GM23338 (cell line): ENCODE measurements around the gene SPART. TPM values are rescaled to one million over a fixed set of nuclear protein-coding genes. Genes with fewer than 3 reads are reported as not detected.

Experiments used
- ATAC-seq: fragments of 200-7000 bp; cut with Tn5 transposase; 3 replicates; pipeline ENCODE4 v1.9.1; 2020
- DNase-seq: peaks from one replicate; pipeline ENCODE4 v3.0.0-alpha.2; 2015; ENCODE audit warnings: low spot score
- H2AFZ ChIP-seq: fragments of 200-600 bp; sonication (generic); 2 replicates; pipeline ENCODE4 v1.8.0; 2016; ENCODE audit warnings: antibody characterized with exemption, mild to moderate bottlenecking, moderate library complexity
- H3F3A ChIP-seq: fragments of 200-600 bp; sonication (generic); replicated peaks from 2 replicates; pipeline ENCODE4 v1.8.0; 2017; ENCODE audit warnings: antibody characterized with exemption, mixed run types, low read depth
- H3K27ac ChIP-seq: fragments of 200-600 bp; sonication (generic); 2 replicates; pipeline ENCODE4 v1.6.1; 2016; ENCODE audit warnings: low read depth
- H3K27me3 ChIP-seq: fragments of 200-600 bp; sonication (generic); 2 replicates; pipeline ENCODE4 v1.8.0; 2016; ENCODE audit warnings: mild to moderate bottlenecking, mixed run types, moderate library complexity; ENCODE audit not compliant: insufficient read depth
- H3K36me3 ChIP-seq: fragments of 200-600 bp; sonication (generic); 2 replicates; pipeline ENCODE4 v1.8.0; 2016; ENCODE audit warnings: mild to moderate bottlenecking; ENCODE audit not compliant: insufficient read depth
- H3K4me1 ChIP-seq: fragments of 200-600 bp; sonication (generic); 2 replicates; pipeline ENCODE4 v1.8.0; 2016; ENCODE audit warnings: mild to moderate bottlenecking, moderate library complexity; ENCODE audit not compliant: insufficient read depth
- H3K4me2 ChIP-seq: fragments of 200-600 bp; sonication (generic); 2 replicates; pipeline ENCODE4 v1.7.1; 2017; ENCODE audit warnings: mixed run types
- H3K4me3 ChIP-seq: fragments of 200-600 bp; sonication (generic); 2 replicates; pipeline ENCODE4 v1.6.1; 2016; ENCODE audit warnings: mixed run types
- H3K79me2 ChIP-seq: fragments of 200-600 bp; sonication (generic); replicated peaks from 2 replicates; pipeline ENCODE4 v1.8.0; 2017; ENCODE audit warnings: mild to moderate bottlenecking; ENCODE audit not compliant: insufficient read depth
- H3K9me2 ChIP-seq: fragments of 200-600 bp; sonication (generic); 2 replicates; pipeline ENCODE4 v1.8.0; 2017; ENCODE audit not compliant: insufficient read depth
- H4K20me1 ChIP-seq: fragments of 200-600 bp; sonication (generic); replicated peaks from 2 replicates; pipeline ENCODE4 v1.8.0; 2017; ENCODE audit warnings: mild to moderate bottlenecking; ENCODE audit not compliant: insufficient read depth
- H3K27ac Mint-ChIP-seq: 2 replicates; pipeline ENCODE4 v1.8.0; 2020; ENCODE audit warnings: inconsistent platforms, mild to moderate bottlenecking, moderate library complexity, mixed read lengths
- H3K27me3 Mint-ChIP-seq: 3 replicates; pipeline ENCODE4 v1.8.0; 2022; ENCODE audit warnings: low read depth, mild to moderate bottlenecking, moderate library complexity, mixed read lengths, inconsistent platforms; ENCODE audit not compliant: insufficient read depth, poor library complexity
- H3K36me3 Mint-ChIP-seq: 3 replicates; pipeline ENCODE4 v1.8.0; 2021; ENCODE audit warnings: low read depth, mild to moderate bottlenecking, inconsistent platforms, moderate library complexity, mixed read lengths
- H3K4me1 Mint-ChIP-seq: 3 replicates; pipeline ENCODE4 v1.8.0; 2020; ENCODE audit warnings: mild to moderate bottlenecking, inconsistent platforms, mixed read lengths
- H3K4me3 Mint-ChIP-seq: 3 replicates; pipeline ENCODE4 v1.8.0; 2021; ENCODE audit warnings: moderate library complexity, mild to moderate bottlenecking, inconsistent platforms, mixed read lengths
- H3K9me3 Mint-ChIP-seq: 3 replicates; pipeline ENCODE4 v1.8.0; 2020; ENCODE audit warnings: moderate library complexity, mild to moderate bottlenecking, inconsistent platforms, mixed read lengths
- CREB1 ChIP-seq: fragments of 250-450 bp; sonication (Bioruptor Pico); IDR thresholded peaks from 2 replicates; pipeline ENCODE4 v1.5.0; 2020; ENCODE audit warnings: low read depth, mild to moderate bottlenecking, moderate library complexity
- EZH2 ChIP-seq: fragments of 200-600 bp; sonication (generic); IDR thresholded peaks from one replicate; pipeline ENCODE4 v1.8.0; 2017; ENCODE audit warnings: antibody characterized with exemption, mild to moderate bottlenecking, low read depth; ENCODE audit not compliant: unreplicated experiment
- EZH2phosphoT487 ChIP-seq: fragments of 200-600 bp; sonication (generic); IDR thresholded peaks from one replicate; pipeline ENCODE4 v1.8.1; 2018; ENCODE audit warnings: antibody characterized with exemption; ENCODE audit not compliant: unreplicated experiment
- JUNB ChIP-seq: IDR thresholded peaks from one replicate; pipeline ENCODE4 v1.6.1; 2016; ENCODE audit warnings: antibody characterized with exemption; ENCODE audit not compliant: unreplicated experiment
- NANOG ChIP-seq: IDR thresholded peaks from 2 replicates; pipeline ENCODE4 v1.6.1; 2016; ENCODE audit warnings: antibody characterized with exemption, borderline replicate concordance
- POLR2AphosphoS5 ChIP-seq: IDR thresholded peaks from 2 replicates; pipeline ENCODE4 v1.6.1; 2016; ENCODE audit warnings: antibody characterized with exemption, low read depth
- STAT1 ChIP-seq: IDR thresholded peaks from one replicate; pipeline ENCODE4 v1.6.1; 2016; ENCODE audit warnings: antibody characterized with exemption; ENCODE audit not compliant: unreplicated experiment
- ZNF114 ChIP-seq: fragments of 250-450 bp; sonication (Bioruptor Pico); IDR thresholded peaks from 2 replicates; pipeline ENCODE4 v1.5.0; 2020; ENCODE audit warnings: mild to moderate bottlenecking, moderate library complexity
- ZNF331 ChIP-seq: fragments of 250-450 bp; sonication (Bioruptor Pico); IDR thresholded peaks from 2 replicates; pipeline ENCODE4 v1.5.0; 2020; ENCODE audit warnings: low read depth, mild to moderate bottlenecking, moderate library complexity
- polyA plus RNA-seq: library from polyadenylated mRNA; unstranded; fragments of >200 nt; fragmentation: Nextera tagmentation; extraction: Ambion mirVana; gene quantifications from 2 replicates; pipeline ENCODE4 v1.2.1, GENCODE V29; 2016
- total RNA-seq: library from RNA; depleted of rRNA; stranded (reverse); fragments of >200 nt; shearing (Covaris generic); gene quantifications from 2 replicates; pipeline ENCODE4 v1.2.3, GENCODE V29; 2014
- TF ChIP-seq, protein P1 (sequence below): IDR thresholded peaks from 2 replicates; pipeline ENCODE4 v1.6.1; 2016; ENCODE audit warnings: antibody characterized with exemption
- TF ChIP-seq, protein P2 (sequence below), 2 experiments: fragments of 200-600 bp in 1 of 2; sonication (generic) in 1 of 2; conservative IDR thresholded peaks; 2 replicates each; pipeline versions ENCODE4 v1.5.1 to v1.6.1; 2016 to 2017; ENCODE audit warnings: antibody characterized with exemption in 2 of 2, low read depth in 2 of 2, mild to moderate bottlenecking in 2 of 2, moderate library complexity in 1 of 2
- TF ChIP-seq, protein P3 (sequence below): IDR thresholded peaks from one replicate; pipeline ENCODE4 v1.6.1; 2018; ENCODE audit warnings: antibody characterized with exemption; ENCODE audit not compliant: unreplicated experiment
- TF ChIP-seq, protein P4 (sequence below): fragments of 250-450 bp; sonication (Bioruptor Pico); IDR thresholded peaks from 2 replicates; pipeline ENCODE4 v1.5.0; 2020; ENCODE audit warnings: mild to moderate bottlenecking, moderate library complexity

Gene SPART
- total and polyA plus RNA-seq, 2 experiments from 2014 or later: 109 to 116 TPM

DNA sequence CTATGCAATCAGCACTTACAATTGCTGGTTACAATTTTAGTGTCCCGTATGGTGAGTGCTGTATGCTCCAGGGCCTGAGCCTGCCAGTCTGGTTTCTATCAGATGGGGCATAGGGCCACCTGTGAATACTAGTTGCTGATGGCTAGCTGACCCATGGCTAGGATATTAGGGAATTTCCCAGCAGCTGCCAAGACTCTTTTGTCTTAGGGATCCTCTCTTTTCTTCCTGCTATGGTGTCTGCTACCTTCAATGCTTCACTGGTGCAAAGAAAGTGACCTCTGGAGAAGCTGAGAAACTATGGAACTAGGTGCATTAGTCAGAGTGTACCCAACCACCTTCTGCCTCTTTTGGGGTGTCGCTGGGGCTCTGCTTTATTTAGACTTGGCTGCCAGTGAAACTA, 60.2 kb downstream of the SPART start:
- Histone ChIP-seq H3K9me2 (no peaks in the 10 kb centered on the region), H3K36me3 (peaks cover 39% of the 10 kb centered on the region), H3F3A (no peaks in the 10 kb centered on the region), H2AFZ (no peak overlapping the region), H4K20me1 (no peaks in the 10 kb centered on the region), H3K79me2 (peaks cover 13% of the 10 kb centered on the region), H3K27ac (no peak overlapping the region), H3K4me3 (no peak overlapping the region), H3K27me3 (no peaks in the 10 kb centered on the region), H3K4me1 (peaks cover 4% of the 10 kb centered on the region; the same call in 1 of the 2 replicates), H3K4me2 (no peak overlapping the region)
- Mint-ChIP-seq H3K27me3 (no peaks in the 10 kb centered on the region), H3K9me3 (peaks cover 42% of the 10 kb centered on the region), H3K4me1 (no peaks in the 10 kb centered on the region; the same call in 2 of the 3 replicates), H3K4me3 (no peak overlapping the region), H3K27ac (no peak overlapping the region), H3K36me3 (peaks cover 50% of the 10 kb centered on the region)
- DNase-seq (no peak), ATAC-seq (no peak)
- TF ChIP-seq, protein P1, sequence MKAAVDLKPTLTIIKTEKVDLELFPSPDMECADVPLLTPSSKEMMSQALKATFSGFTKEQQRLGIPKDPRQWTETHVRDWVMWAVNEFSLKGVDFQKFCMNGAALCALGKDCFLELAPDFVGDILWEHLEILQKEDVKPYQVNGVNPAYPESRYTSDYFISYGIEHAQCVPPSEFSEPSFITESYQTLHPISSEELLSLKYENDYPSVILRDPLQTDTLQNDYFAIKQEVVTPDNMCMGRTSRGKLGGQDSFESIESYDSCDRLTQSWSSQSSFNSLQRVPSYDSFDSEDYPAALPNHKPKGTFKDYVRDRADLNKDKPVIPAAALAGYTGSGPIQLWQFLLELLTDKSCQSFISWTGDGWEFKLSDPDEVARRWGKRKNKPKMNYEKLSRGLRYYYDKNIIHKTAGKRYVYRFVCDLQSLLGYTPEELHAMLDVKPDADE: no peak
- TF ChIP-seq POLR2AphosphoS5 (no peak), JUNB (no peak), NANOG (no peak), CREB1 (CRISPR knock-in tag) (no peak), ZNF331 (CRISPR knock-in tag) (no peak), ZNF114 (CRISPR knock-in tag) (no peak), EZH2phosphoT487 (no peak), EZH2 (no peak), STAT1 (no peak)
- TF ChIP-seq, protein P2, sequence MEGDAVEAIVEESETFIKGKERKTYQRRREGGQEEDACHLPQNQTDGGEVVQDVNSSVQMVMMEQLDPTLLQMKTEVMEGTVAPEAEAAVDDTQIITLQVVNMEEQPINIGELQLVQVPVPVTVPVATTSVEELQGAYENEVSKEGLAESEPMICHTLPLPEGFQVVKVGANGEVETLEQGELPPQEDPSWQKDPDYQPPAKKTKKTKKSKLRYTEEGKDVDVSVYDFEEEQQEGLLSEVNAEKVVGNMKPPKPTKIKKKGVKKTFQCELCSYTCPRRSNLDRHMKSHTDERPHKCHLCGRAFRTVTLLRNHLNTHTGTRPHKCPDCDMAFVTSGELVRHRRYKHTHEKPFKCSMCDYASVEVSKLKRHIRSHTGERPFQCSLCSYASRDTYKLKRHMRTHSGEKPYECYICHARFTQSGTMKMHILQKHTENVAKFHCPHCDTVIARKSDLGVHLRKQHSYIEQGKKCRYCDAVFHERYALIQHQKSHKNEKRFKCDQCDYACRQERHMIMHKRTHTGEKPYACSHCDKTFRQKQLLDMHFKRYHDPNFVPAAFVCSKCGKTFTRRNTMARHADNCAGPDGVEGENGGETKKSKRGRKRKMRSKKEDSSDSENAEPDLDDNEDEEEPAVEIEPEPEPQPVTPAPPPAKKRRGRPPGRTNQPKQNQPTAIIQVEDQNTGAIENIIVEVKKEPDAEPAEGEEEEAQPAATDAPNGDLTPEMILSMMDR (conservative IDR thresholded peaks at IDR 0.05; ENCODE audit: low read depth in 2 of 2): no peak
- TF ChIP-seq, protein P3, sequence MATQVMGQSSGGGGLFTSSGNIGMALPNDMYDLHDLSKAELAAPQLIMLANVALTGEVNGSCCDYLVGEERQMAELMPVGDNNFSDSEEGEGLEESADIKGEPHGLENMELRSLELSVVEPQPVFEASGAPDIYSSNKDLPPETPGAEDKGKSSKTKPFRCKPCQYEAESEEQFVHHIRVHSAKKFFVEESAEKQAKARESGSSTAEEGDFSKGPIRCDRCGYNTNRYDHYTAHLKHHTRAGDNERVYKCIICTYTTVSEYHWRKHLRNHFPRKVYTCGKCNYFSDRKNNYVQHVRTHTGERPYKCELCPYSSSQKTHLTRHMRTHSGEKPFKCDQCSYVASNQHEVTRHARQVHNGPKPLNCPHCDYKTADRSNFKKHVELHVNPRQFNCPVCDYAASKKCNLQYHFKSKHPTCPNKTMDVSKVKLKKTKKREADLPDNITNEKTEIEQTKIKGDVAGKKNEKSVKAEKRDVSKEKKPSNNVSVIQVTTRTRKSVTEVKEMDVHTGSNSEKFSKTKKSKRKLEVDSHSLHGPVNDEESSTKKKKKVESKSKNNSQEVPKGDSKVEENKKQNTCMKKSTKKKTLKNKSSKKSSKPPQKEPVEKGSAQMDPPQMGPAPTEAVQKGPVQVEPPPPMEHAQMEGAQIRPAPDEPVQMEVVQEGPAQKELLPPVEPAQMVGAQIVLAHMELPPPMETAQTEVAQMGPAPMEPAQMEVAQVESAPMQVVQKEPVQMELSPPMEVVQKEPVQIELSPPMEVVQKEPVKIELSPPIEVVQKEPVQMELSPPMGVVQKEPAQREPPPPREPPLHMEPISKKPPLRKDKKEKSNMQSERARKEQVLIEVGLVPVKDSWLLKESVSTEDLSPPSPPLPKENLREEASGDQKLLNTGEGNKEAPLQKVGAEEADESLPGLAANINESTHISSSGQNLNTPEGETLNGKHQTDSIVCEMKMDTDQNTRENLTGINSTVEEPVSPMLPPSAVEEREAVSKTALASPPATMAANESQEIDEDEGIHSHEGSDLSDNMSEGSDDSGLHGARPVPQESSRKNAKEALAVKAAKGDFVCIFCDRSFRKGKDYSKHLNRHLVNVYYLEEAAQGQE: no peak
- TF ChIP-seq, protein P4, sequence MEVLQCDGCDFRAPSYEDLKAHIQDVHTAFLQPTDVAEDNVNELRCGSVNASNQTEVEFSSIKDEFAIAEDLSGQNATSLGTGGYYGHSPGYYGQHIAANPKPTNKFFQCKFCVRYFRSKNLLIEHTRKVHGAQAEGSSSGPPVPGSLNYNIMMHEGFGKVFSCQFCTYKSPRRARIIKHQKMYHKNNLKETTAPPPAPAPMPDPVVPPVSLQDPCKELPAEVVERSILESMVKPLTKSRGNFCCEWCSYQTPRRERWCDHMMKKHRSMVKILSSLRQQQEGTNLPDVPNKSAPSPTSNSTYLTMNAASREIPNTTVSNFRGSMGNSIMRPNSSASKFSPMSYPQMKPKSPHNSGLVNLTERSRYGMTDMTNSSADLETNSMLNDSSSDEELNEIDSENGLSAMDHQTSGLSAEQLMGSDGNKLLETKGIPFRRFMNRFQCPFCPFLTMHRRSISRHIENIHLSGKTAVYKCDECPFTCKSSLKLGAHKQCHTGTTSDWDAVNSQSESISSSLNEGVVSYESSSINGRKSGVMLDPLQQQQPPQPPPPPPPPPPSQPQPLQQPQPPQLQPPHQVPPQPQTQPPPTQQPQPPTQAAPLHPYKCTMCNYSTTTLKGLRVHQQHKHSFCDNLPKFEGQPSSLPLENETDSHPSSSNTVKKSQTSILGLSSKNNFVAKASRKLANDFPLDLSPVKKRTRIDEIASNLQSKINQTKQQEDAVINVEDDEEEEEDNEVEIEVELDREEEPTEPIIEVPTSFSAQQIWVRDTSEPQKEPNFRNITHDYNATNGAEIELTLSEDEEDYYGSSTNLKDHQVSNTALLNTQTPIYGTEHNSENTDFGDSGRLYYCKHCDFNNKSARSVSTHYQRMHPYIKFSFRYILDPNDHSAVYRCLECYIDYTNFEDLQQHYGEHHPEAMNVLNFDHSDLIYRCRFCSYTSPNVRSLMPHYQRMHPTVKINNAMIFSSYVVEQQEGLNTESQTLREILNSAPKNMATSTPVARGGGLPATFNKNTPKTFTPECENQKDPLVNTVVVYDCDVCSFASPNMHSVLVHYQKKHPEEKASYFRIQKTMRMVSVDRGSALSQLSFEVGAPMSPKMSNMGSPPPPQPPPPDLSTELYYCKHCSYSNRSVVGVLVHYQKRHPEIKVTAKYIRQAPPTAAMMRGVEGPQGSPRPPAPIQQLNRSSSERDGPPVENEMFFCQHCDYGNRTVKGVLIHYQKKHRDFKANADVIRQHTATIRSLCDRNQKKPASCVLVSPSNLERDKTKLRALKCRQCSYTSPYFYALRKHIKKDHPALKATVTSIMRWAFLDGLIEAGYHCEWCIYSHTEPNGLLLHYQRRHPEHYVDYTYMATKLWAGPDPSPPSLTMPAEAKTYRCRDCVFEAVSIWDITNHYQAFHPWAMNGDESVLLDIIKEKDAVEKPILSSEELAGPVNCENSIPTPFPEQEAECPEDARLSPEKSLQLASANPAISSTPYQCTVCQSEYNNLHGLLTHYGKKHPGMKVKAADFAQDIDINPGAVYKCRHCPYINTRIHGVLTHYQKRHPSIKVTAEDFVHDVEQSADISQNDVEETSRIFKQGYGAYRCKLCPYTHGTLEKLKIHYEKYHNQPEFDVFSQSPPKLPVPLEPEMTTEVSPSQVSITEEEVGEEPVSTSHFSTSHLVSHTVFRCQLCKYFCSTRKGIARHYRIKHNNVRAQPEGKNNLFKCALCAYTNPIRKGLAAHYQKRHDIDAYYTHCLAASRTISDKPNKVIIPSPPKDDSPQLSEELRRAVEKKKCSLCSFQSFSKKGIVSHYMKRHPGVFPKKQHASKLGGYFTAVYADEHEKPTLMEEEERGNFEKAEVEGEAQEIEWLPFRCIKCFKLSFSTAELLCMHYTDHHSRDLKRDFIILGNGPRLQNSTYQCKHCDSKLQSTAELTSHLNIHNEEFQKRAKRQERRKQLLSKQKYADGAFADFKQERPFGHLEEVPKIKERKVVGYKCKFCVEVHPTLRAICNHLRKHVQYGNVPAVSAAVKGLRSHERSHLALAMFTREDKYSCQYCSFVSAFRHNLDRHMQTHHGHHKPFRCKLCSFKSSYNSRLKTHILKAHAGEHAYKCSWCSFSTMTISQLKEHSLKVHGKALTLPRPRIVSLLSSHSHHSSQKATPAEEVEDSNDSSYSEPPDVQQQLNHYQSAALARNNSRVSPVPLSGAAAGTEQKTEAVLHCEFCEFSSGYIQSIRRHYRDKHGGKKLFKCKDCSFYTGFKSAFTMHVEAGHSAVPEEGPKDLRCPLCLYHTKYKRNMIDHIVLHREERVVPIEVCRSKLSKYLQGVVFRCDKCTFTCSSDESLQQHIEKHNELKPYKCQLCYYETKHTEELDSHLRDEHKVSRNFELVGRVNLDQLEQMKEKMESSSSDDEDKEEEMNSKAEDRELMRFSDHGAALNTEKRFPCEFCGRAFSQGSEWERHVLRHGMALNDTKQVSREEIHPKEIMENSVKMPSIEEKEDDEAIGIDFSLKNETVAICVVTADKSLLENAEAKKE: no peak
